HG03469 (cell line): ENCODE results near the gene PCDHGB7.
"Not testable (repeated sequence)": the region's sequence is repeated elsewhere in the genome, so short reads cannot be mapped to it uniquely, and the experiment has no call there.

Source experiments
- ATAC-seq: cut with Tn5 transposase; IDR thresholded peaks from one replicate; pipeline ENCODE4 v1.9.1; 2021; ENCODE audit warnings: mild to moderate bottlenecking, moderate library complexity, moderate number of reproducible peaks; ENCODE audit not compliant: unreplicated experiment

Gene PCDHGB7

GRCh38 chr5:141422742-141423291 is 5.3 kb downstream of the PCDHGB7 start:
- no peak for ATAC-seq

GRCh38 chr5:141427783-141428426 is 10.4 kb downstream of the PCDHGB7 start:
- no peak for ATAC-seq

- peak; percentile 85 for ATAC-seq
Measured at GRCh38 chr5:141430332-141431113, 13.0 kb downstream of the PCDHGB7 start, which contains the start of gene PCDHGA12. Gene PCDHGA12, plus strand, starts transcription at chr5:141430507. Its CDS starts 253 bp downstream, at chr5:141430760.

DNA sequence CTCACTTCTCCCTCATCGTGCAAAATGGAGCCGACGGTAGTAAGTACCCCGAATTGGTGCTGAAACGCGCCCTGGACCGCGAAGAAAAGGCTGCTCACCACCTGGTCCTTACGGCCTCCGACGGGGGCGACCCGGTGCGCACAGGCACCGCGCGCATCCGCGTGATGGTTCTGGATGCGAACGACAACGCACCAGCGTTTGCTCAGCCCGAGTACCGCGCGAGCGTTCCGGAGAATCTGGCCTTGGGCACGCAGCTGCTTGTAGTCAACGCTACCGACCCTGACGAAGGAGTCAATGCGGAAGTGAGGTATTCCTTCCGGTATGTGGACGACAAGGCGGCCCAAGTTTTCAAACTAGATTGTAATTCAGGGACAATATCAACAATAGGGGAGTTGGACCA is 13.8 kb downstream of the PCDHGB7 start:
- peak; percentile 23 for ATAC-seq

DNA sequence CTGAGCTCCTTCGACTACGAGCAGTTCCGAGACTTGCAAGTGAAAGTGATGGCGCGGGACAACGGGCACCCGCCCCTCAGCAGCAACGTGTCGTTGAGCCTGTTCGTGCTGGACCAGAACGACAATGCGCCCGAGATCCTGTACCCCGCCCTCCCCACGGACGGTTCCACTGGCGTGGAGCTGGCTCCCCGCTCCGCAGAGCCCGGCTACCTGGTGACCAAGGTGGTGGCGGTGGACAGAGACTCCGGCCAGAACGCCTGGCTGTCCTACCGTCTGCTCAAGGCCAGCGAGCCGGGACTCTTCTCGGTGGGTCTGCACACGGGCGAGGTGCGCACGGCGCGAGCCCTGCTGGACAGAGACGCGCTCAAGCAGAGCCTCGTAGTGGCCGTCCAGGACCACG is 14.8 kb downstream of the PCDHGB7 start:
- not testable (repeated sequence) for ATAC-seq

DNA sequence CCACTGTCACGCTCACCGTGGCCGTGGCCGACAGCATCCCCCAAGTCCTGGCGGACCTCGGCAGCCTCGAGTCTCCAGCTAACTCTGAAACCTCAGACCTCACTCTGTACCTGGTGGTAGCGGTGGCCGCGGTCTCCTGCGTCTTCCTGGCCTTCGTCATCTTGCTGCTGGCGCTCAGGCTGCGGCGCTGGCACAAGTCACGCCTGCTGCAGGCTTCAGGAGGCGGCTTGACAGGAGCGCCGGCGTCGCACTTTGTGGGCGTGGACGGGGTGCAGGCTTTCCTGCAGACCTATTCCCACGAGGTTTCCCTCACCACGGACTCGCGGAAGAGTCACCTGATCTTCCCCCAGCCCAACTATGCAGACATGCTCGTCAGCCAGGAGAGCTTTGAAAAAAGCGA is 15.2 kb downstream of the PCDHGB7 start:
- not testable (repeated sequence) for ATAC-seq

- ATAC-seq, result no peak
Measured at GRCh38 chr5:141434006-141434405, 16.5 kb downstream of the PCDHGB7 start.

- ATAC-seq, result no peak
Measured at GRCh38 chr5:141437221-141437620, 19.7 kb downstream of the PCDHGB7 start.

- ATAC-seq, result no peak
Measured at GRCh38 chr5:141439411-141440141, 22.1 kb downstream of the PCDHGB7 start.

DNA sequence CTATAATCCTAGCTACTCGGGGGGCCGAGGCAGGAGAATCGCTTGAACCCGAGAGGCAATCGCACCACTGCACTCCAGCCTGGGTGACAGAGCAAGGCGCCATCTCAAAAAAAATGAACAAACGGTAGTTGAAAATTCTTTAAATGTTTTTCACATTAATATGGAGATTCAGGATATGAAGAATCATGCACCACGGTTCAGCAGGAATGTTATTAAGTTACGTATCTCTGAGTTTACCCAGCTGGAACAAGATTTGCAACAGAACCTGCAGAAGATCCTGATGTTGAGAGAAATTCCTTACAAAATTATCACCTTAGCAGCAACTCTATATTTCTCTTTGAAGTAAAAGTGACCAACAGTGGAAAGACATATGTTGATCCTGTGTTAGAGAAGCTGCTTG is 22.9 kb downstream of the PCDHGB7 start:
- no peak for ATAC-seq

DNA sequence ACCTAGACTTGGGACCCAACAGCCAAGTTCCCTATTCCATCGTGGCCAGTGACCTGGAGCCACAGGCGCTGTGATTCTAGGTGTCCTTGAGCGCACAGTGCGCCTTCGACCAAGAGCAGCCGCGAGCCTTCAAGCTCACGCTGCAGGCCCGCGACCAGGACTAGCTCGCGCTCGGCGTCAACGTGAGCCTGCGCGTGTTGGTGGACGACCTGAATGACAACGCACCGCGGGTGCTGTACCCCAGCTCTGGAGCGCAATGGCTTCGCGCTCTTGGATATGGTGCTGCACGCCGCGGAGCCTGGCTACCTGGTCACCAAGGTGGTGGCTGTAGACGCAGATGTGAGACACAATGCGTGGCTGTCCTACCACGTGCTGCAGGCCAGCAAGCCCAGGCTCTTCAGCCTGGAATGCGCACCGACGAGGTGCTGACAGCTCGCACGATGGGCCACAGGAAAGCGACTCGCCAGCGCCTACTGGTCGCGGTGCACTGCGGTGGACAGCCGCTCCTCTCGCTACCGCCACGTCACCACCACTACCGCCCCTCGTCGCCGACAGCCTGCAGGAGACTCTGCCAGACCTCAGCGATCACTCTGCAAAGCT is 24.2 kb downstream of the PCDHGB7 start:
- no peak for ATAC-seq

GRCh38 chr5:141465351-141465750 is 47.9 kb downstream of the PCDHGB7 start:
- ATAC-seq, result no peak
